HG02970 (cell line): ENCODE data around the gene ARHGEF4.
"Not testable (repeated sequence)": the region's sequence is repeated elsewhere in the genome, so short reads cannot be mapped to it uniquely, and the experiment has no call there.

Experiments used
- ATAC-seq: cut with Tn5 transposase; IDR thresholded peaks from one replicate; pipeline ENCODE4 v1.9.1; 2021; ENCODE audit warnings: mild to moderate bottlenecking, moderate library complexity, moderate number of reproducible peaks; ENCODE audit not compliant: unreplicated experiment, low FRiP score

Gene ARHGEF4

GRCh38 chr2:131064589-131065512 is 228.1 kb downstream of the ARHGEF4 start:
- ATAC-seq, result no peak

GRCh38 chr2:131067465-131068125 is 230.9 kb downstream of the ARHGEF4 start:
- no peak for ATAC-seq

GRCh38 chr2:131068172-131068571 is 231.5 kb downstream of the ARHGEF4 start:
- ATAC-seq, result not testable (repeated sequence)

GRCh38 chr2:131075578-131075977 is 238.9 kb downstream of the ARHGEF4 start:
- not testable (repeated sequence) for ATAC-seq

GRCh38 chr2:131076707-131077106 is 240.0 kb downstream of the ARHGEF4 start:
- ATAC-seq, result no peak

GRCh38 chr2:131077182-131077846 is 240.6 kb downstream of the ARHGEF4 start:
- ATAC-seq, result no peak

- no peak for ATAC-seq
These were observed 241.3 kb downstream of the ARHGEF4 start for GRCh38 chr2:131077966-131078365.

- not testable (repeated sequence) for ATAC-seq
These were observed 243.2 kb downstream of the ARHGEF4 start for GRCh38 chr2:131079931-131080330.

GRCh38 chr2:131081190-131081589 is 244.5 kb downstream of the ARHGEF4 start:
- ATAC-seq, result no peak

GRCh38 chr2:131085646-131086045 is 248.9 kb downstream of the ARHGEF4 start:
- no peak for ATAC-seq

GRCh38 chr2:131092458-131093005 is 255.8 kb downstream of the ARHGEF4 start:
- no peak for ATAC-seq

GRCh38 chr2:131093006-131093695 is 256.4 kb downstream of the ARHGEF4 start, which contains the start of gene FAM168B:
TSS of gene FAM168B (minus strand) at chr2:131093460. CDS start at chr2:131082646, 10,814 bp downstream.
- peak; percentile 94 for ATAC-seq

GRCh38 chr2:131093696-131094462 is 257.2 kb downstream of the ARHGEF4 start:
- peak; percentile 63 for ATAC-seq

GRCh38 chr2:131094463-131095281 is 258.0 kb downstream of the ARHGEF4 start:
- no peak for ATAC-seq
